Chondrocyte (in vitro differentiated cells): Measurements from ENCODE around the gene FBXO10. TPM values are rescaled to one million over a fixed set of nuclear protein-coding genes. Genes with fewer than 3 reads are reported as not detected.

Source experiments
- DNase-seq: peaks from one replicate; pipeline ENCODE4 v3.0.0; 2021; ENCODE audit warnings: mixed read lengths, low spot score
- H3K27ac Mint-ChIP-seq: one replicate; pipeline ENCODE4 v1.8.0; 2021; ENCODE audit warnings: mild to moderate bottlenecking, moderate library complexity, mixed read lengths; ENCODE audit not compliant: unreplicated experiment
- H3K27me3 Mint-ChIP-seq: 2 replicates; pipeline ENCODE4 v1.8.0; 2021; ENCODE audit warnings: low read depth, mixed read lengths
- H3K36me3 Mint-ChIP-seq: 2 replicates; pipeline ENCODE4 v1.8.0; 2021; ENCODE audit warnings: low read depth, mixed read lengths
- H3K4me1 Mint-ChIP-seq: 2 replicates; pipeline ENCODE4 v1.8.0; 2021; ENCODE audit warnings: low read depth, mild to moderate bottlenecking, mixed read lengths
- H3K4me3 Mint-ChIP-seq: one replicate; pipeline ENCODE4 v1.8.0; 2021; ENCODE audit warnings: mild to moderate bottlenecking, moderate library complexity, mixed read lengths; ENCODE audit not compliant: unreplicated experiment
- H3K9me3 Mint-ChIP-seq: 2 replicates; pipeline ENCODE4 v1.8.0; 2021; ENCODE audit warnings: low read depth, mixed read lengths
- total RNA-seq: library from RNA; stranded (reverse); gene quantifications from 3 replicates; pipeline ENCODE4 v1.2.1, GENCODE V29; 2021
- TF ChIP-seq, protein P1 (sequence below): fragments of 200-600 bp; sonication (generic); IDR thresholded peaks from 2 replicates; pipeline ENCODE4 v1.5.0; 2021; ENCODE audit warnings: antibody characterized with exemption, mild to moderate bottlenecking, moderate library complexity

The FBXO10 gene
- total RNA-seq, 1 donor from 2014 or later = 15.2 TPM

DNA sequence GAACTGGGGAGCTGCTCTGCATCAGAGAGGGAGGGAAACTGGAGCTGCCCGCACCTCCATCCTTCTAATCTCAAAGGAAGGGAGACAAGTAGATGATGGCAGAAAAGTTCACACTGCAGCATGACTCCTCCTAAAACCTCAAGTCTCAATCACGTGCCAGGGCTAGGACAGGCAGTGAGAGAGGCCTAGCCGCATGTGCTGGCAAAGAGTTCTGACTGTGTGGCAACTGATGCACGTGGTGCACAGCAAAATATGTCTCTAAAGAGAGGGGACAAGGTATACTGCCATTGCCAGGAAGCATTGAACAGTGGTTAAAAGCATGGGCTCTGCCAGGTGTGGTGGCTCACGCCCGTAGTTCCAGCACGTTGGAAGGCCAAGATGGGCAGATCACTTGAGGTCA, 38.1 kb downstream of the FBXO10 start:
- Mint-ChIP-seq H3K4me1 (no peaks in the 10 kb centered on the region), H3K27ac (no peak overlapping the region), H3K4me3 (no peak overlapping the region), H3K36me3 (peaks cover 25% of the 10 kb centered on the region), H3K9me3 (no peaks in the 10 kb centered on the region), H3K27me3 (no peaks in the 10 kb centered on the region)
- DNase-seq = no peak
- TF ChIP-seq, protein P1, sequence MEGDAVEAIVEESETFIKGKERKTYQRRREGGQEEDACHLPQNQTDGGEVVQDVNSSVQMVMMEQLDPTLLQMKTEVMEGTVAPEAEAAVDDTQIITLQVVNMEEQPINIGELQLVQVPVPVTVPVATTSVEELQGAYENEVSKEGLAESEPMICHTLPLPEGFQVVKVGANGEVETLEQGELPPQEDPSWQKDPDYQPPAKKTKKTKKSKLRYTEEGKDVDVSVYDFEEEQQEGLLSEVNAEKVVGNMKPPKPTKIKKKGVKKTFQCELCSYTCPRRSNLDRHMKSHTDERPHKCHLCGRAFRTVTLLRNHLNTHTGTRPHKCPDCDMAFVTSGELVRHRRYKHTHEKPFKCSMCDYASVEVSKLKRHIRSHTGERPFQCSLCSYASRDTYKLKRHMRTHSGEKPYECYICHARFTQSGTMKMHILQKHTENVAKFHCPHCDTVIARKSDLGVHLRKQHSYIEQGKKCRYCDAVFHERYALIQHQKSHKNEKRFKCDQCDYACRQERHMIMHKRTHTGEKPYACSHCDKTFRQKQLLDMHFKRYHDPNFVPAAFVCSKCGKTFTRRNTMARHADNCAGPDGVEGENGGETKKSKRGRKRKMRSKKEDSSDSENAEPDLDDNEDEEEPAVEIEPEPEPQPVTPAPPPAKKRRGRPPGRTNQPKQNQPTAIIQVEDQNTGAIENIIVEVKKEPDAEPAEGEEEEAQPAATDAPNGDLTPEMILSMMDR = no peak

DNA sequence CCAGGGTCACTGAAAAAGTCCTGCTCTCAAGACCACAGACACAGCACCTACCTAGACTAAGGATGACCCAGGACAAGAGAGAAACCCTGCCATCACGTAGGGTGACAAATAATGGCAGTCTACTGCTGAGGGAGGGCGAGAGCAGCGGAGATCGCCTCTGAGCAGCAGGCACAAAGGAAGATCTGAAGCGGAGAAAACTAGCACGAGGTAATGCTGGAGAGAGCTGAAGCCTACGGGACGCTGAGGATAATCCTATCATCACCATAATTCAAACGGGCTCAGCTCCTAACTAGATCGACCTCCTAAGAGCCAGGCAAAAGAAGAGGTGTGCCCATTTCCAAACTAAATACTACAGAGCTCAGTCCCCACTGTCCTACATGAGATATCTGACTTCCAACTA, 41.3 kb downstream of the FBXO10 start:
- H3K27ac Mint-ChIP-seq = no peak overlapping the region
- no peaks in the 10 kb centered on the region for H3K9me3 Mint-ChIP-seq
- H3K4me3 Mint-ChIP-seq = no peak overlapping the region
- TF ChIP-seq, protein P1 = no peak
- H3K4me1 Mint-ChIP-seq = no peaks in the 10 kb centered on the region
- peaks cover 26% of the 10 kb centered on the region for H3K36me3 Mint-ChIP-seq
- no peak for DNase-seq
- H3K27me3 Mint-ChIP-seq = no peaks in the 10 kb centered on the region

DNA sequence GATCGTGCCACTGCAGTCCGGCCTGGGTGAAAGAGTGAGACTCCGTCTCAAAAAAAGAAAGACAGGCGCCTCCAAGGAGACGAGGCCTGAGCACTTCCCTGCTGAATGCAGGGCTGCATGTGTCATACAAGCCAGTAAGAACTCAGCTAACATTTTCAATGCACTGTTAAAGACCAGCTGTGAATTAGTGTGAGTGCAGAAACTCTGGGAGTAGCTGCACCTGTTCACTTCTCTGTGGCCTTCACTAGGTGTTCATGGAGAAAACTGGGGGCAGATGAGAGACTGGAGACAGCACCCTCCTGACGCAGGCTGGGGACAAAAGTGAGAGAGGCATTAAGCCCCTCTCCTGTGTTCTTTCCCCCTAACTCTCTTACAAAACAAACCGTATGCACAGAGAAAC, 41.8 kb downstream of the FBXO10 start:
- H3K4me3 Mint-ChIP-seq = no peak overlapping the region
- DNase-seq = no peak

DNA sequence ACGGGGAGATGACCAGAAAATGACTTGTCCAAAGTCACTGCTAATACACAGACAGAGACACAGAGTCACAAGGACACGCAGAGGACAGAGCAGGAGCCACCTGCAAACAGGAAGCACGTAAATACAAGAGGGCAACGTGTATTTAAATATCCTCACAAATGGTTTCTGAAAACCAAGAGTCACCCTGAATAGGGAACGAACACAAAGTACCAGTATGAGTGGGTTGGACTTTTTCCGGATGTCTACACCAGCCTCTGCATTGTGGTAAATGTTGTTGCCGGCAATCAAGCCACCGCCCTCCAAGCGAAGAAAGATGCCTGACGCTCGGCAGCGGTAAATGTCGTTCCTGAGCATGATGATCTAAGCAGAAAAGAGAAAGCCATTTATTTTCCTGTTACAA, 44.5 kb downstream of the FBXO10 start:
- H3K27ac Mint-ChIP-seq = no peak overlapping the region
- no peak overlapping the region for H3K4me3 Mint-ChIP-seq

More for the DNA sequence above, 41.8 kb downstream of the FBXO10 start:
- Mint-ChIP-seq H3K27me3 (no peaks in the 10 kb centered on the region), H3K9me3 (no peaks in the 10 kb centered on the region), H3K36me3 (peaks cover 26% of the 10 kb centered on the region), H3K27ac (no peak overlapping the region), H3K4me1 (no peaks in the 10 kb centered on the region)
- TF ChIP-seq, protein P1 = no peak

DNA sequence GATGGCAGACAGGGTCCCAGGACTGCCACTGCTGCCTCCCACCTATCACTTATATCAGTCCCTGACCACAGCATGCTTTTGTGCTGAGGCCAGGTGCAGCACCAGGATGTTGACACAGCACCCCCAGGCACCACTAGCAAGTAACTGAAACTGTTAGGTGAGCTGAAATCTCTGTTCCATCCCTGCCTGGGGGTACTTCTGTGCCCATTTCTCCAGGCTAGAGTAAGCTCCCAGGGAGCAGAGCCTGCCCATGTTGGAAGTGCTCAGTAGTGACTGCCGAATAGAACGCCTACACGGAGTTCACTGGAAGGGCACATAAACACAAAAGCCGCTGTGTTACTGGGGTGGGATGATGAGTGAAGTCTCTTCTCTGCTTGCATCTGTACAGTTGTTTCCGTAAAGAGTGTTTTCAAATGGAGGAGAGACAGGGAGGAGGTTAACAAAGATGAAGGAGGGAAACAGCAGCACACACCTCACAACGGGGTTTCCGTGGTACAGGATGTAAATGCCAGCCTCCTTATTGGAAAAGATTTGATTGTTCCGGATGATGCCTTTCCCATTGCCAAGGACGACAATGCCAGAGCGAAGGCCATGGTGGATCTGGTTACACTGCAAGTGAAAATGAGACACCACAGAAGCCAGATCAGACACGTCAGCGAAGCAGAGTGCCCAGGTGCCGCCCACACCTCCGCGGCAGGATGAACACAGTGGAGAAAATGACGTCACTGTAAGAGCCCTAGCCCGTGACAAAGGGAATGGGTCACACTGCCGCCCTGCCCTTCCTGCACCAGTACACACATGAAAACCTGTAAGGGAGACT, 47.3 kb downstream of the FBXO10 start:
- TF ChIP-seq, protein P1 = no peak
- Mint-ChIP-seq H3K27me3 (no peaks in the 10 kb centered on the region), H3K9me3 (no peaks in the 10 kb centered on the region), H3K27ac (no peak overlapping the region), H3K4me1 (no peaks in the 10 kb centered on the region), H3K36me3 (peaks cover 41% of the 10 kb centered on the region), H3K4me3 (no peak overlapping the region)
- no peak for DNase-seq

More for the DNA sequence above, 44.5 kb downstream of the FBXO10 start:
- TF ChIP-seq, protein P1 = no peak
- no peaks in the 10 kb centered on the region for H3K9me3 Mint-ChIP-seq
- peaks cover 31% of the 10 kb centered on the region for H3K36me3 Mint-ChIP-seq
- H3K4me1 Mint-ChIP-seq = no peaks in the 10 kb centered on the region
- H3K27me3 Mint-ChIP-seq = no peaks in the 10 kb centered on the region
- DNase-seq = no peak
